Chondrocyte (in vitro differentiated cells): Measurements from ENCODE around the gene ANO4. TPM values are rescaled to one million over a fixed set of nuclear protein-coding genes. Genes with fewer than 3 reads are reported as not detected.
A peak's percentile ranks its signal among the peaks of the same experiment; 100 is the strongest.

Experiments used
- DNase-seq: peaks from one replicate; pipeline ENCODE4 v3.0.0; 2021; ENCODE audit warnings: mixed read lengths, low spot score
- H3K27ac Mint-ChIP-seq: one replicate; pipeline ENCODE4 v1.8.0; 2021; ENCODE audit warnings: mild to moderate bottlenecking, moderate library complexity, mixed read lengths; ENCODE audit not compliant: unreplicated experiment
- H3K27me3 Mint-ChIP-seq: 2 replicates; pipeline ENCODE4 v1.8.0; 2021; ENCODE audit warnings: low read depth, mixed read lengths
- H3K36me3 Mint-ChIP-seq: 2 replicates; pipeline ENCODE4 v1.8.0; 2021; ENCODE audit warnings: low read depth, mixed read lengths
- H3K4me1 Mint-ChIP-seq: 2 replicates; pipeline ENCODE4 v1.8.0; 2021; ENCODE audit warnings: low read depth, mild to moderate bottlenecking, mixed read lengths
- H3K4me3 Mint-ChIP-seq: one replicate; pipeline ENCODE4 v1.8.0; 2021; ENCODE audit warnings: mild to moderate bottlenecking, moderate library complexity, mixed read lengths; ENCODE audit not compliant: unreplicated experiment
- H3K9me3 Mint-ChIP-seq: 2 replicates; pipeline ENCODE4 v1.8.0; 2021; ENCODE audit warnings: low read depth, mixed read lengths
- CTCF ChIP-seq: fragments of 200-600 bp; sonication (generic); IDR thresholded peaks from 2 replicates; pipeline ENCODE4 v1.5.0; 2021; ENCODE audit warnings: antibody characterized with exemption, mild to moderate bottlenecking, moderate library complexity
- total RNA-seq: library from RNA; stranded (reverse); gene quantifications from 3 replicates; pipeline ENCODE4 v1.2.1, GENCODE V29; 2021

ANO4 gene
- total RNA-seq, 1 donor from 2014 or later = 9.2 TPM

GRCh38 chr12:100954118-100954517 is 159.5 kb downstream of the ANO4 start:
- no peak overlapping the region for H3K4me3 Mint-ChIP-seq
- no peaks in the 10 kb centered on the region for H3K9me3 Mint-ChIP-seq
- no peak for TF ChIP-seq CTCF
- no peak for DNase-seq
- no peaks in the 10 kb centered on the region for H3K36me3 Mint-ChIP-seq
- H3K27me3 Mint-ChIP-seq = no peaks in the 10 kb centered on the region
- H3K4me1 Mint-ChIP-seq = peaks cover 41% of the 10 kb centered on the region
- no peak overlapping the region for H3K27ac Mint-ChIP-seq

- peaks cover 50% of the 10 kb centered on the region for H3K4me1 Mint-ChIP-seq
- no peak for TF ChIP-seq CTCF
Measured at GRCh38 chr12:100955139-100955538, 160.6 kb downstream of the ANO4 start.

GRCh38 chr12:100956311-100956852 is 161.8 kb downstream of the ANO4 start:
- H3K4me3 Mint-ChIP-seq = no peak overlapping the region
- no peak overlapping the region for H3K27ac Mint-ChIP-seq
- peaks cover 50% of the 10 kb centered on the region for H3K4me1 Mint-ChIP-seq
- no peaks in the 10 kb centered on the region for H3K36me3 Mint-ChIP-seq
- H3K27me3 Mint-ChIP-seq = no peaks in the 10 kb centered on the region
- no peak for TF ChIP-seq CTCF
- H3K9me3 Mint-ChIP-seq = no peaks in the 10 kb centered on the region
- no peak for DNase-seq

More at GRCh38 chr12:100955139-100955538, 160.6 kb downstream of the ANO4 start:
- H3K9me3 Mint-ChIP-seq = no peaks in the 10 kb centered on the region
- H3K27ac Mint-ChIP-seq = peak overlapping the region; percentile 82
- no peak for DNase-seq
- no peaks in the 10 kb centered on the region for H3K27me3 Mint-ChIP-seq
- H3K4me3 Mint-ChIP-seq = peak overlapping the region; percentile 3
- no peaks in the 10 kb centered on the region for H3K36me3 Mint-ChIP-seq

GRCh38 chr12:100959481-100959880 is 164.9 kb downstream of the ANO4 start:
- no peak for DNase-seq
- no peak for TF ChIP-seq CTCF
- Mint-ChIP-seq H3K27ac (peak overlapping the region; percentile 78), H3K27me3 (no peaks in the 10 kb centered on the region), H3K4me3 (no peak overlapping the region), H3K36me3 (no peaks in the 10 kb centered on the region), H3K9me3 (no peaks in the 10 kb centered on the region), H3K4me1 (peaks cover 39% of the 10 kb centered on the region)

- Mint-ChIP-seq H3K27me3 (no peaks in the 10 kb centered on the region), H3K4me3 (no peak overlapping the region), H3K4me1 (peaks cover 15% of the 10 kb centered on the region), H3K36me3 (no peaks in the 10 kb centered on the region), H3K27ac (no peak overlapping the region), H3K9me3 (no peaks in the 10 kb centered on the region)
- DNase-seq = no peak
- TF ChIP-seq CTCF = no peak
Measured at GRCh38 chr12:100962086-100962712, 167.6 kb downstream of the ANO4 start.
